Spinal cord (tissue), 10 donors: Measurements from ENCODE around the gene DNAI4. TPM values are rescaled to one million over a fixed set of nuclear protein-coding genes. Genes with fewer than 3 reads are reported as not detected.
"Not testable (repeated sequence)": the region's sequence is repeated elsewhere in the genome, so short reads cannot be mapped to it uniquely, and the experiment has no call there.

Experiments used
- DNase-seq, 6 donors: peaks; one replicate each; pipeline versions ENCODE4 v3.0.0 to v3.0.0-alpha.2; 2013 to 2015; ENCODE audit warnings: low spot score in 6 of 6, low read depth in 4 of 6
- H3K27ac ChIP-seq: one replicate; pipeline ENCODE4 v1.5.1; 2013; ENCODE audit warnings: low read depth, low read length, control low read depth
- H3K27me3 ChIP-seq: one replicate; pipeline ENCODE4 v1.6.1; 2013; ENCODE audit warnings: low read length; ENCODE audit not compliant: control insufficient read depth, insufficient read depth
- H3K36me3 ChIP-seq: one replicate; pipeline ENCODE4 v1.6.1; 2013; ENCODE audit warnings: low read length; ENCODE audit not compliant: control insufficient read depth, insufficient read depth
- H3K4me1 ChIP-seq: one replicate; pipeline ENCODE4 v1.6.1; 2013; ENCODE audit warnings: low read length; ENCODE audit not compliant: control insufficient read depth, insufficient read depth
- H3K4me3 ChIP-seq: one replicate; pipeline ENCODE4 v1.5.1; 2013; ENCODE audit warnings: low read depth, low read length, control low read depth
- H3K9me3 ChIP-seq: one replicate; pipeline ENCODE4 v1.6.1; 2013; ENCODE audit warnings: low read length; ENCODE audit not compliant: control insufficient read depth, insufficient read depth
- WGBS: methylation state at CpG from one replicate; pipeline ENCODE4 v1.1.5; 2013; ENCODE audit warnings: missing lambda C conversion rate; ENCODE audit not compliant: insufficient coverage; 5-methylcytosine and 5-hydroxymethylcytosine counted together
- polyA plus RNA-seq, 2 donors: library from polyadenylated mRNA; unstranded; fragments of 120-200 nt; gene quantifications; one replicate each; pipeline ENCODE4 v1.2.1, GENCODE V29; 2013; ENCODE audit not compliant: insufficient read length in 2 of 2
- total RNA-seq, 2 donors: library from RNA; depleted of rRNA in 1 of 2; stranded (reverse); fragments of 120-200 nt in 1 of 2; fragments of >200 nt in 1 of 2; gene quantifications; one replicate each; pipeline versions ENCODE4 v1.2.3 to v1.2.4, GENCODE V29; 2013 to 2014
- donor health status: healthy.

Gene DNAI4
- total and polyA plus RNA-seq, 4 donors, result 10.0 to 71.8 (median 26.6) TPM

DNA sequence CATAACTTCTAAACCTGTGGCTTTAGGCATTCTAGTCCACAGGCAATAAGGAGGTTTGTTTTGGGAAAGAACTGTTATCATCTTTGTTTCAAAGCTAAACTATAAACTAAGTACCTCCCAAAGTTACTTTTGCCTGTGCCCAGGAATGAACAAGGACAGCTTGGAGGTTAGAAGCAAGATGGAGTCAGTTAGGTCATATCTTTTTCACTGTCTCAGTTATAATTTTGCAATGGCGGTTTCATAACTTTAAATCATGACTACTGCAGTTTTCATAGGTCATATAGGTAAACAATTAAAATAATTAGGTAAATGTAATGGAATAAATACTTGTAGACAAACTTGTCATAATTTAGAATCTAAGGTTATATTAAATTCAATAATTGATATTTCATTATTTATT is 9.5 kb downstream of the DNAI4 start:
- H3K4me1 ChIP-seq, H3K9me3 ChIP-seq, H3K27me3 ChIP-seq, H3K27ac ChIP-seq, H3K36me3 ChIP-seq, DNase-seq, H3K4me3 ChIP-seq: not testable (repeated sequence)
- WGBS, result no CpG with 5 or more reads among the region's 1 CpG

GRCh38 chr1:66893712-66894111 is 30.9 kb downstream of the DNAI4 start:
- peaks cover 3% of the 10 kb centered on the region for H3K36me3 ChIP-seq
- H3K4me1 ChIP-seq, result no peaks in the 10 kb centered on the region
- no CpG with 5 or more reads among the region's 3 CpGs for WGBS
- no peak overlapping the region for H3K4me3 ChIP-seq
- H3K27ac ChIP-seq, result no peak overlapping the region
- DNase-seq, result no peak
- no peaks in the 10 kb centered on the region for H3K27me3 ChIP-seq
- H3K9me3 ChIP-seq, result no peaks in the 10 kb centered on the region

- Histone ChIP-seq H3K4me3 (no peak overlapping the region), H3K4me1 (no peaks in the 10 kb centered on the region), H3K27me3 (no peaks in the 10 kb centered on the region), H3K36me3 (peaks cover 3% of the 10 kb centered on the region), H3K9me3 (no peaks in the 10 kb centered on the region), H3K27ac (no peak overlapping the region)
- no peak for DNase-seq
- 100% methylated on average over 1 of the region's 1 CpG for WGBS
Measured at GRCh38 chr1:66890621-66891020, 34.0 kb downstream of the DNAI4 start.

- no peak for DNase-seq
- WGBS, result no CpG with 5 or more reads among the region's 1 CpG
- Histone ChIP-seq H3K36me3 (peaks cover 3% of the 10 kb centered on the region), H3K4me3 (no peak overlapping the region), H3K27me3 (no peaks in the 10 kb centered on the region), H3K4me1 (no peaks in the 10 kb centered on the region), H3K27ac (no peak overlapping the region), H3K9me3 (no peaks in the 10 kb centered on the region)
Measured at GRCh38 chr1:66889030-66889429, 35.6 kb downstream of the DNAI4 start.

DNA sequence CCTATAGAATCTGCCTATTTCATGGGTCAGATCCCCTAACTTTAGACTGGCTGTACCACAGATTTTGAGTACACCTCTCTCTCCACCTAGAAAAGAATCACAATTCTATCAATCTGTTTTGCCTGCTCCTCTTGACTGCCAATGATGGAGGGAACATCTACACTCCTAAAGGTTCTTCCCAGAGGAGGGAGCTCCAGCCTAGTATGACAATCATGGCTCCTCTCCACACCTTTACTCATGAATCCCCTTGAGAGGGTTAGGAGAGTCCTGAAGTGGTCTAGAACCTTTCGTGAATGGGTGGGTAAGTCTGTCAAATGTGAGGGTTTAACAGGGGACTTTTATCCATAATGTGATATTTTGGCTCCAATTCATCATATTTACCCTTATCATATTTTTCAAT is 48.0 kb downstream of the DNAI4 start:
- Histone ChIP-seq H3K9me3 (no peaks in the 10 kb centered on the region), H3K36me3 (peaks cover 4% of the 10 kb centered on the region), H3K4me3 (no peak overlapping the region), H3K27me3 (no peaks in the 10 kb centered on the region), H3K27ac (no peak overlapping the region), H3K4me1 (no peaks in the 10 kb centered on the region)
- DNase-seq, result no peak
- no CpG with 5 or more reads among the region's 1 CpG for WGBS

- no peaks in the 10 kb centered on the region for H3K27me3 ChIP-seq
- DNase-seq, result no peak
- H3K9me3 ChIP-seq, result no peaks in the 10 kb centered on the region
- H3K27ac ChIP-seq, result no peak overlapping the region
- no peaks in the 10 kb centered on the region for H3K4me1 ChIP-seq
- H3K4me3 ChIP-seq, result no peak overlapping the region
- 88% methylated on average over 2 of the region's 5 CpGs for WGBS
- H3K36me3 ChIP-seq, result peaks cover 4% of the 10 kb centered on the region
Measured at GRCh38 chr1:66873111-66873510, 51.5 kb downstream of the DNAI4 start.

DNA sequence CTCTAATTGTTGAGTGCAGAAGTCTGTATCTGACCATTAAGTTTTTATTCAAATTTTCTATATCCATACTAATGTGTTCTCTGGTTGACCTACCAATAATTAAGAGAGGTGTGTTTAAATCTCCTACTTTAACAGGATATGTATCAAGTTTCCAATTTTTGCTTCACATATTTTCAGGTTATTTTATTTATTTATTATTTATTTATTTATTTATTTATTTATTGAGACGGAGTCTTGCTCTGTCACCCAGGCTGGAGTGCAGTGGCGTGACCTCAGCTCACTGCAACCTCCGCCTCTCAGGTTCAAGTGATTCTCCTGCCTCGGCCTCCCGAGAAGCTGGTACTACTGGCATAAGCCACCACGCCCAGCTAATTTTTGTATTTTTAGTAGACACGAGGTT is 52.6 kb downstream of the DNAI4 start:
- not testable (repeated sequence) for H3K27me3 ChIP-seq, H3K4me1 ChIP-seq, H3K4me3 ChIP-seq, H3K9me3 ChIP-seq, H3K27ac ChIP-seq, DNase-seq, H3K36me3 ChIP-seq
- WGBS, result 96% methylated on average over 5 of the region's 7 CpGs

DNA sequence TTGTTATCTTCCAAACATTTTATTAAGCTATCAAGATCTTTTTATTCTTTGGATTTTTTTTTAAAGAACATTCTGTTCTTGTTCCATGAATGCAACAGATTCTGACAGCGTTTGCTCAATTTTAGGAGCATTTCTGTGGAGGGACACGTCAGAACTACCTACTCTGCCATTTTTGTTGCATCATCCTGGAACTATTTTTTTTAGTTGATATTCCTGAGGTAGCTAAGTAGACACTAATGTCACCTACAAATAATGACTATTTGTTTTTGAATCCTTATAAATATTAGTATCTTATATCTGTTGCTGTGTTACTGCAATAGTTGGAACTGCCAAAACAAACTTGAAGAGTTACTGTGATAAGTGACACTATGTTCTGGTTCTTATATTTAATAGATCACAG is 57.2 kb downstream of the DNAI4 start:
- Histone ChIP-seq H3K9me3 (no peaks in the 10 kb centered on the region), H3K4me1 (no peaks in the 10 kb centered on the region), H3K27ac (no peak overlapping the region), H3K27me3 (no peaks in the 10 kb centered on the region), H3K4me3 (no peak overlapping the region), H3K36me3 (no peaks in the 10 kb centered on the region)
- DNase-seq, result no peak
- no CpG with 5 or more reads among the region's 2 CpGs for WGBS

- Histone ChIP-seq H3K4me1 (no peaks in the 10 kb centered on the region), H3K9me3 (no peaks in the 10 kb centered on the region), H3K27ac (no peak overlapping the region), H3K36me3 (no peaks in the 10 kb centered on the region), H3K4me3 (no peak overlapping the region), H3K27me3 (no peaks in the 10 kb centered on the region)
- peak in 1 of 6 donors; percentile 3 for DNase-seq
- 55% methylated on average over 2 of the region's 3 CpGs for WGBS
Measured at GRCh38 chr1:66860529-66860928, 64.1 kb downstream of the DNAI4 start.

DNA sequence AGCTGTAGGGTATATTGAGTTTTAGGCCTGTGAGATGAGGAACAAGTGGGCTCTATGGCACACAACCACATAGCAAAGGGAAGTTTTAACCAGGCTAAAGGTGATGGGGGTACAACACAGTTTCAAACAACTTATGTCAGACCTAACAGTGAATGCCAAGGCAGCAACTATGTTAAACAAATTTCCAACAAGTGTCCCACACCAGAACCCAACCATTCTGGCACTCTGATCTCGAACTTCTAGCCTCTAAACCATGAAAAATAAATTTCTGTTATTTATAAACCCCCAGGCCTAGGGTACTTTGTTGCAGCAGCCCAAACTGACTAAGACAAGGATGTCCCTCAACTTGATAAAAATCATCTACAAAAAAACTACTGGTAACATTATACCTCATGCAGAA is 71.3 kb downstream of the DNAI4 start:
- Histone ChIP-seq H3K36me3 (no peaks in the 10 kb centered on the region), H3K27ac (no peak overlapping the region), H3K27me3 (no peaks in the 10 kb centered on the region), H3K4me3 (no peak overlapping the region), H3K4me1 (no peaks in the 10 kb centered on the region), H3K9me3 (peaks cover 3% of the 10 kb centered on the region)
- WGBS, result 67% methylated on average over 1 of the region's 1 CpG
- DNase-seq, result no peak
